Measurements from ENCODE around the gene SEPTIN12.

DNA sequence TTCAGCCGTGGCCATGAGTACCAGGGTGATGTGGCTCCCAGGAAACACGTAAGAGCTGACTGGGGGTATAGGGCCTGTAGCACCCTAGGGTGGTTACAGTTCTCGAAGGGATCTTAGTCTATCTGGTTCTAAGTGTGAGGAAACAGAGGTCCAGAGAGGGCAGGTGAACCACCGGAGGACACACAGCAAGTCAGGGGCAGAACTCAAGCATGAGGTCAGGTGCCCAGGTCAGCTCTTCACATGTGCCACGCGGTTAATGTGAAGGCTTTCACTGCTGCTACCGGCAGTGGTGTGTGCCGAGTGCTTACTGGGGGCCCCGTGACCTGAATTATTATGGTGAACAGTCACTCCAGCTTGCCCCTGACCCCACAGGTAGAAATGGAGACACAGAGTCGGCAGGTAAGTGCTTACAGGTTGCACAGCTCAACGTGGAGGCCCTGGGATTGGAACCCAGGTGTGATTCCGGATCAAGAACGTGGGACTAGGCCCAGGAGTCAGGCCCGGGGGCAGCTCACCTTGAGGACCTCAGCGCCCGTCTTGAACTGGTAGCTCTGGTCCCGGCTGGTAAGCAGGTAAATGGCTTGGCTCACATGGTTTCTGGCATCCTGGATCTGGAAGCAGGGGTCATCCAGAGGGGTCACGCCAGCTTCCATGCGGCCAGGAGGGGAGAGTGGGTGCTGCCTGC is 11.2 kb upstream of the SEPTIN12 start:
- no peak for TF ChIP-seq POLR2A (IDR thresholded peaks at IDR 0.05)
- TF ChIP-seq, protein P1, sequence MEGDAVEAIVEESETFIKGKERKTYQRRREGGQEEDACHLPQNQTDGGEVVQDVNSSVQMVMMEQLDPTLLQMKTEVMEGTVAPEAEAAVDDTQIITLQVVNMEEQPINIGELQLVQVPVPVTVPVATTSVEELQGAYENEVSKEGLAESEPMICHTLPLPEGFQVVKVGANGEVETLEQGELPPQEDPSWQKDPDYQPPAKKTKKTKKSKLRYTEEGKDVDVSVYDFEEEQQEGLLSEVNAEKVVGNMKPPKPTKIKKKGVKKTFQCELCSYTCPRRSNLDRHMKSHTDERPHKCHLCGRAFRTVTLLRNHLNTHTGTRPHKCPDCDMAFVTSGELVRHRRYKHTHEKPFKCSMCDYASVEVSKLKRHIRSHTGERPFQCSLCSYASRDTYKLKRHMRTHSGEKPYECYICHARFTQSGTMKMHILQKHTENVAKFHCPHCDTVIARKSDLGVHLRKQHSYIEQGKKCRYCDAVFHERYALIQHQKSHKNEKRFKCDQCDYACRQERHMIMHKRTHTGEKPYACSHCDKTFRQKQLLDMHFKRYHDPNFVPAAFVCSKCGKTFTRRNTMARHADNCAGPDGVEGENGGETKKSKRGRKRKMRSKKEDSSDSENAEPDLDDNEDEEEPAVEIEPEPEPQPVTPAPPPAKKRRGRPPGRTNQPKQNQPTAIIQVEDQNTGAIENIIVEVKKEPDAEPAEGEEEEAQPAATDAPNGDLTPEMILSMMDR (IDR thresholded peaks at IDR 0.05), result no peak
